GM18867 (cell line): Measurements from ENCODE around the gene CEP192.
"Not testable (repeated sequence)": the region's sequence is repeated elsewhere in the genome, so short reads cannot be mapped to it uniquely, and the experiment has no call there.

Experiments used
- ATAC-seq: cut with Tn5 transposase; IDR thresholded peaks from one replicate; pipeline ENCODE4 v1.9.1; 2021; ENCODE audit warnings: mild to moderate bottlenecking, moderate library complexity; ENCODE audit not compliant: unreplicated experiment

The CEP192 gene

DNA sequence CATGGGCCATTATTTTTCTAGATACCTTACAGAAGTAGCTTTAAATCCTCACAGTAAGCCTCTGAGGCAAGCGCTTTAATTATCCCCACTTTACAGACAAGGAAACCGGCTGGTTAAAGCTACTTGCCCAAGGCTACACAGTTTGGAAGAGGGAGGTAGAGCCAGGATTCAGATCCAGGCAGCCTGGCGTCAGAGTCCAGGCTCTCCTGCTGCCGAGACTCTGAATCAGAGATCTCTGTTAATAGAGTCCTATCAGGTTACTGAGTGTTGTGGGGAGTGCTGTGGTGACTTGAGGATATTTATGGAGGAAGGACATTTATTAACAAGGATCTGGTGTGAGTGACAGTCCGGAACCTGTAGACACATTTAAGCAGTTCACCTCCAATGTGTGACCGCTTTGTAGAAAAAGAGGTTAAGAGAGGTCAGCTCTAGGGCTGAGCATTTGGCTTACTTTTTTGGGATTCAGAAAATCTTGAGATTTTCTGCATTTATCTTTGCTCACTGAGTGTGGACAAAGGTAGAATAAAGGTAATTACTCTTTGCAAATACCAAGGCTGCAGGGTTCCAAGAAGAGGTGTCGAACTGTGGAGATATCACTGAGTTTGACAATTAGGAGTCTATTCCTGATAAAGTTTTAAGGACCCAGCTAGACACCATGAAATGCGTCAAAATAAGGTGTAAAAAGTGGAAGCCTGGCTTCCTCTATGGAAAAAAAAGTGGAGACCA lies 1.6 kb upstream of the CEP192 start:
- no peak for ATAC-seq

DNA sequence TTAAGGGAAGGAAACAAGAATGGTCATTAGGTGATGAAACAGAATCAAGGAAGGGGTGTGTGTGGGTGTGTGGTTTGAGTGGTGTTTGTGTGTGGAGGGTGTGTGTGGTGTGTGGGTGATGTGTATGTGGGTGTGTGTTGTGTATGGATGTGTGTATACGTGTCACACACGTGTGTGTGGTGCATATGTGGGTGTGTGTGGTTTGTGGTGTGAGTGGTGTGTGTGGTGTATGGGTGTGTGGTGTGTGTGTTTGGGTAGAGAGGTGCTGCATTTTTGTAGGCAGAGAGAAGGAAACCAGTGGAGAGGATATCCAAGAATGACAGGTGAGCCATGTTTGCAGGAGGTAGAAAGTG lies 1.1 kb upstream of the CEP192 start:
- no peak for ATAC-seq

DNA sequence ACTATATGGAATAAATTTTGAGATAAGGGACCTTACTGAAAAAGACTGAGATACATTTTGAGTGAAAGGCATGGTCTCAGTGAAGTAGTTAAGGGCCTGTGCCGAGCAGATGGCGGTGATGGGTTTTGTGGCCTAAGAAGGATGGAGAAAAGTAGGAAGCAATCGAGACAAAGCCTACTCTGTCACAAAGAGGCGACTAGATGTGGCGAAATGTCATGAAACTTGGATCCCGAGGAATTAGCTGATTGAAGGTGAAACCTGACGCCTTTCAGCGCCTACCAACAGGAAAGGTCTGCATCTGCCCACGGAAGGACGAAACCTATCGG lies 558 bp upstream of the CEP192 start:
- ATAC-seq, result no peak

DNA sequence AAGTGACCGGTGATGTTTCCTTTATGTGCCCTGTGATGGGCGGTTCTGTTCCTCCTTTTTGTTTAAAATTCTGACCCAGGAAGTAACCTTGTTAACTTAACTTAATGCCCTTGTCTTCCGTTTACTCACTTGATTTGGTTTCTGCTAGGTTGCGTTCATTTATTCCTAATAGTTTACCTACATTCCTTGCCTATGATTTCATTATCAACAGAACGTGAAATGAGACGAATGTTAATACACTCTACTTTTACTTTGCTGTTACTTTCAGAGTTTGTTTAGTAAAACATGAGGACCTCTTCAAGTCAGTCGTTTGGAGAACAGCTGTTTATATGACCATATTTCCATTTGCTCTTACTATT lies 638 bp downstream of the CEP192 start:
- no peak for ATAC-seq

DNA sequence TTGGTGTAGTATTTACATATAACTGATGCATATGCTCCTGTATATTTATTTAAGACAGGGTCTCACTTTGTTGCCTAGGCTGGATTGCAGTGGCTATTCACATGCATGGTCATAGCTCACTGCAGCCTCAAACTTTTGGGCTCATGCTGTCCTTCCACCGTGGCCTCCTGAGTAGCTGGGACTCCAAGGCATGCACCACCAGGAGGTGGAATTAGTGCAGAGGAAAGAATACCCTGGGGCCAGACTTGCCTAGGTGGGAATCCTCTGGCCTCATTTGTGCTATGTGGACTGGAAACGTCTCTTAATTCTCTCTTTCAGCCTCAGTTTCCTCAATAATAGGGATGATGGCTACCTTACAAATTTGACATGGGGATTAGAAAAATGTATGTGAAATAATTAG lies 2.3 kb downstream of the CEP192 start:
- no peak for ATAC-seq

DNA sequence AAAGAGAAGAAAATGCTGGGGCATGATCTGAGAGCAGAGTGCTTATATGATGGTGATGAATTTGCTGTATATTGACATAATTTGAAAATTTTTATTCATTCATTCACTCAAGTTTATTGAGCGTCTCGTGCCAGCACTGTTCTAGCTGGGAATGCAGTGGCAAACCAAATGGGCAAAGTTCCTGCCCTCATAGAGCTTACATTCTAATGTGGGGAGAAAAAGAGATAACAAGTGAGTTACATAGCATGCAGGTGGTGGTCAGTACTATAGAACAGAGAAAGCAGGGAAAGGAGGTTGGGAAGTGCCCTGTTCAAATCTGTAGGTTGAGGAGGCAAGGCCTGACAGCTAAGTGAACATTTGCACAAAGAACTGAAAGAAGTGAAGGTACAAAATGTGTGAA lies 4.3 kb downstream of the CEP192 start:
- no peak for ATAC-seq

DNA sequence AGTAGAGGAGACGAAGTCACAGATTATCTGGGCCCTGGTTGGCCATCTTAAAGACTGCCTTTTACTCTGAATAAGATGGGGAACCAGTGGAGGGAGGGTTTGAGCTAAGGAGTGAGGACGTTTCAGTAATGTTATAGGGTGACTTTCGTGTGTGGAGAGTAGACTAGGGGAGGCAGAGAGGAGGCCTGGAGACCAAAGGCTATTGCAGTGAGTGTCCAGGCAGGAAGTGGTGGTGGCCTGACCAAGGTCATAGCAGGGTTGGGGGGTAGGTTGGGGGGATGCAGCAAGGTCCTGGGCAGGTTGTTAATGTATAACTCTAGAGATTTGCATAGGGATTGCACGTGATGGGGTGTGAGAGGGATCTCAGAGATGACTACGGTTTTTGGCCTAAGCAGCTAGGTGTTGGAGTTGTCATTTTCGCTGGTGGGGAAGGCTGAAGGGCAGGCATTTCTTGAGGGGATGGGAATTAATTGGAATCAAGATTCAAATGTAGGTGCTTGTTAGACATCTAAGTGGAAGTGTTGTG lies 4.9 kb downstream of the CEP192 start:
- no peak for ATAC-seq

DNA sequence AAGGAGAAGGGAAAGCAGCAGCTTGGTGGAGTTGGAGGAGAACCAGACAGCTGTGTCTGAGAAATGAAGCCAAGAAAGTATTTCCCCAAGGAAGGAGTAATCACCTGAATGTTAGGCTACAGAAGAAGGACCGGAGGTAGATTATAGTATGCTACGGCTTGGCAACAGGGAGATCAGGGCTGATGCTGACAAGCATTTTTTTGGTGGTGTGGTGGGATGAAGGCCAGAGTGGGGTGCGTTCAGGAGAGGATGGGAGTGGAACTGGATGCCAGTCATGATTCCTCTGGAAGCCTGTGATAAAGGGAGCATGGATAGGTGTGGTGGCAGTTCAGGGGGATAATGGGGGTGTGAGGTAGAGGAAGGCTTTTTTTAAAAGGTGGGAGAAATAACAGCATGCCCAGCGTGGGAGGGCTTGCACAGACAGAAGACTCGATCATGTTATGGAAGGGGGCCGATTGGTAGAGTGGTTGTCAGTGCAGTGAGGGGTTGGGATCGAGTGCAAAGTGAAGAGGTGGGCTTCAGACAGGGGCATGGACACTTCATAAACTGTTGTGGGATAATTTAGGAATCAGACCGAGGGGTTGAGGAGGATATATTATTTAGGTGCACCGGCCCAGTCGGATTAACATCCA lies 5.6 kb downstream of the CEP192 start:
- ATAC-seq, result no peak

DNA sequence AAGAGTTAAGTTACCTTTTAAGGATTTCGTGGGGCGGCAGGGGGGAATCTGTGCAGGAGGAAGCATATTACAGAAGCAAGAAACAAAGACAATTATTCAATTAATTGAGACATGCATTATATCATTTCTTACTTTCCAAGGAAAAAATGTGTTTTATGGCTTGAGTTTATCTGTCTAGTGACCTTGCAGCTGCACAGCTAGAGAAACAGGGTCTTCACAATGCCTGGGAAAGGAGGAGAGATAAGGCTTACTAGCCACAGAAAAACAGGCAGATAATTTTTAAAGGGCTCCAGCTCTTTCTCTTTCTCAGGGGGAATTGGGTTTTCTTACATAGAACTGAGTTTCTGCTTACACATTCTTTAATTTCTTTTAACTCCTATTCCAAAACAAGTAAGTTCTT lies 6.2 kb downstream of the CEP192 start:
- ATAC-seq, result not testable (repeated sequence)

DNA sequence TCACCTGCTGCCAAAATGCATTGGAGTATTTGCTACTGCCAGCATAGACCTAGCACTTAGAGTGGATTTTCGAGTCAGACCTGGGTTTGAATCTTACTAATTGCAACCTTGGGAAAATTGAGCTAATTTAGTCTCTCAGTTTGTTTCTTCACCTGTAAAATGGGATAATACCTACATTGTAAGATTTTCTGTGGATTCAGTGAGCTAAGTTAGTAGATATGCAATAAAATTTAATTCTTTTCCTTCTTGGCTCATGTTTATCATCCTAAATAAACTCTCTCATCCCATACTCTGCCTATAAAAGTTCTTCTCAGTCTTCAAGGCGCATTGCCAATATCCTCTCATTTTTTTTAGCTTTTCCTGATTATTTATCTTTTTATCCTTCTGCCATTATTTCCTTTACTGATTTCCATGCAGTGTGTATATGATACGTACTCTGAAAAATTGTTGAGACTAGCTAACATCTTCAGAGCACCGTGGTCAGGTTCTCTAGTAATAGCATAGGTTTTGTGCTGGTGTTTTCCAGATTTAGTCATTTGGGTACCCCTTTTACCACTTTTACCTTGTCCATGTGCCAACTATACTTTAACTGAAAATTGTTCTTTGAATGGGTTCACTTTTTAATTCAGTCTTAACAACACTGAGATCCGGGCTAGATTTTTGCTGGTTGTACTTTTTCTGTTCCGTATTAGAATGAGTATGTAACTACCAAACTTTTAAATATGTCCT lies 7.3 kb downstream of the CEP192 start:
- peak; percentile 43 for ATAC-seq

DNA sequence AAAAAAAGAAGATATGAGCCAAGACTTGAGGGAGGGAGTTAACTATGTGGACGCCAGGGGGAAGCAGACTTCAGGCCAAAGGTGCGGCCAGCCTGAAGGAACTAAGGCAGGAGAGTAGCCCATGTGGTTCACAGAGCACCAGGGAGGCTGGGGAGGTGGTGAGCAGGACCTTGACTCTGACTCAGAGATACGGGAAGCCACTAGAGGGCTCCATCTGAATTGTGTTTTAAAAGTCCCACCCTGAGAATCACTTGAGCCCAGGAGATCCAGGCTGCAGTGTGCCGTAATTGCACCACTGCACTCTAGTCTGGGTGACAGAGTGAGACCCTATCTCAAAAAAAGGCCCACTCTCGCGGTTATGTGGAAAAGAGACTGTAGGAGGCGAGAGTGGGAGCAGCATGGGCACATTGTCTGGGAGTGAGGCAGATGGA lies 12.3 kb downstream of the CEP192 start:
- peak; percentile 47 for ATAC-seq

DNA sequence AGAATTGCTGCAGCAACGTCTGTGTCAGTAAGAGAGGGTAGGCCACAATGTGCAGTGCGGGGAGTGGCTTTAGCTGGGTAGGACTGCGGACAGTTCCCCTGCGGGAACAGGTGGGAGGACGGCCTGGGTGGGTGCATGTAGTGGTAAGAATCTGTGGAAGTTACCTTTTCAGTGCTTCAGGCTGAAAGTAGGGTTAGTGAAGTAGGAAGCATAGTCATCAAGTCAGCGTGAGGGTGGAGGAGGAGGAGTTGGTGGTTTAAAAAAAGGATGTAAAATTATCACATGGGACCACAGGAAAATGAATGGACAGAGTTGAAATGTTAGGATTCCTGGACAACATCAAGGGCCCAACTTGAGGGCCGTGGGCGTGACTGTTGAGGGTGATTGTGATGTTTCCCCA lies 13.2 kb downstream of the CEP192 start:
- no peak for ATAC-seq

DNA sequence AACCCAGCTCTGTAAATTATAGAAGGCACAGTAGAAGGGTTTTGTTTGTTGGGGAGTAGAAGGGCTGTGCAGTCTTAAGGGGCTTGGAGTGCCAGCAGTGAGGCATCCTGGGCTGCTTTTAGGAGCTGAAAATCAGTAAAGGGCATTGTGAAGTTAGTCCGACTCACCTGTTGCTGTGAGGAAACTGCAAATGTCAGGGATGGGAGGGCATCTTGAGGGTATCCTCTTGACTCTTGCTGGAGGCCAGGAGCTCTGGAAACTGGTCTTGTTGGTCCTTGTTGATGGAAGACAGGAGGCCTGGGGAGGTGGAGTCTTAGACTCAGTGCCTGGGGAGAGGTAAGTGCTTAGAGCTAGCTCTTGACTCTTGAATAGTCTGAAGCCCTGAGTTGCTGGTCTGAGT lies 14.1 kb downstream of the CEP192 start:
- ATAC-seq, result no peak

DNA sequence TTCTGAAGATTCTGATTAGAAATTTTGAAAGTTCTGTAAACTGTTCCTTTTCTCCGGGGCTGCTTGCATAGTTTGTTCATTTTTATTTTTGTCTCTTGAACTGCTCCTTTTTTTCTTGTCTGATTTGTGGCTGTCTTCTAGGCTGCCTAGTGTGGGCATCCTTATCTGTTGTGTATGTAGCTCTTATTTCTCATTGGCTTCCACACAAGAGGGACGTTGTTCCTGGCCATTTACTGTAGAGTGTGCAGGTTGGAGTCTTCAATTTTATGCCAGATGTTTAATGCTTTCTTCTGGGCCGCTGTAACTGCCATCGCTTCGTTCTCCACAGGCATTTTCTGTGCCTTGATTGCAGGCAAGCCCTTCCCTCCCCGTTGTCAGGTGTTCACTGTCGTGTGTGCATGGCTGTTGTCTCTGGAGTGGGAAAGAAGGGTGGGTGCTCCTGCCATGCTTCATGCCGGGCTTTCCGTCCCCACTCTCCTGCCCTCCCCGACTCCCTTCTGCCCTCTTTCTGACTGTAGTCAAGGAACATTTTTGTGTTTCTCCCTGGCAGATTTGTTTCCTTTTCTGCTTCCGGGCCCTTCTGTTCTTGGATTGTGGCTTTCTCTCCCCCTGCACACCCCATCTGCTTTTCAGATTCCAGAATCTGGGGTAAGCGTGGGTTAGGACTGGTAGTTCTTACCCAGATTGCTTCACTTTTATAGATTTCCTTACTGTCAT lies 15.5 kb downstream of the CEP192 start:
- no peak for ATAC-seq

DNA sequence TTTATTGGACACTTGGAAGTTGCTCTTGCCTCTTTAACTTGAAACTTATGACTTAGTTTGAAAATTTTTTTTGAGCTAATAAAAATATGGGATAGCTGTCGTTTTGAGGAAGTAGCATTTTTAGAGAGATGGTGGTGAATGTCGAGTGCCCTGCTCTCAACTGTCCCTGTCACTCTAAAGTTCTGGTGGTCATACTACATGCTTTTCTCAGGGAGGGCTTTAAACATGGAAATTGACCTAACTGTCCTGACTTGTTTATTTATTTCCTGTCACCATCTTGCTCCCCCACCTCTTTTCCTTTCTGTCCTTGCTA lies 16.0 kb downstream of the CEP192 start:
- no peak for ATAC-seq

DNA sequence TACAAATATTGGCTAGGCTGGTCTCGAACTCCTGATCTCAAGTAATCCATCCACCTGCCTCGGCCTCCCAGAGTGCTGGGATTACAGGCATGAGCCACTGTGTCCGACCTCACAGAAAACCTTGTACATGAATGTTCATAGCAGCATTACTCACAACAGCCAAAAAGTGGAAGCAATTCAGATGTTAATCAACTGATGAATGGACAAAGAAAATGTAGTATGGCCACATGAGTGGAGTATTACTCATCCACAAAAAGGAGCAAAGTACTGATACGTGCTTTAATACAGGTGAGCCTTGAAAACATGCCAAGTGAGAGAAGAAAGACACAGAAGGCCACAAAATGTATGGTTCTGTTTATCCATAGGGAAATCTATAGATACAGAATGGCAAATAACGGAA lies 20.6 kb downstream of the CEP192 start:
- ATAC-seq, result no peak

DNA sequence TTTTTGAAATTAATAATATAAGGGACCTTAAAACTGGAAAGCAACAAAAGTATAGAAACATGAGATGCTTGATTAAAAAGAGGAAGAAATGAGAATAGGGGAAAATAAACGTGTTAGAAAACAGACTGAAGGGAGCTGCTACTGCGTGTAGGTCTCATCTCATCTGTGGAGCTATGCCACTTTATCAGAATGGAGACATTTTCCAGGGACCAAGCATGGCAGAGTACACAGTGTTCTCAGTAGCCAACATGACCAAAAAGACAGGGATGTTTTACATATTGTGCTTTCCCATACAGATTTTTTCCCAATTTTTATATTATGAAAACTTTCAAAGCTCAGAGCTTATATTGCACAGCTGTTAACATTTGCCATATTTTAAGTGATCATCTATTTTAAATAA lies 23.1 kb downstream of the CEP192 start:
- no peak for ATAC-seq

DNA sequence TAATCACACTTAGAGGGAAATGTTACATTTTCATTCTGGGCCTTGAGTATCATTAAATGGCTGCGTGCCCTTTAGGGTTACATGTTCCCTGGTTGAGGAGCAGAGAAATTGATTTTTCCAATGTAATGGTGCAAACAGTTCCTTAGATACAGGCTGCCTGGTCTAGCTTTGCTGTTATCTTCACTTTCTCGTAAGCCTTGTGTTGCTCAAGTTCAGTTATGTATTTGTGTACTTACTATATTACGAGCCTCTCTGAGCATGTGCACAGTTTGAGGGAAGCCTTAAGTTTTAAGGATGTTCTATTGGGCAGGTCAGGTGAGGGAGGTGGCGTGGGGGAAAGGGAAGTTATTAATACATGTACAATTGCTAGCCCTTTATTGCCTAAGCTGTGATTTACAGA lies 23.7 kb downstream of the CEP192 start:
- ATAC-seq, result no peak

DNA sequence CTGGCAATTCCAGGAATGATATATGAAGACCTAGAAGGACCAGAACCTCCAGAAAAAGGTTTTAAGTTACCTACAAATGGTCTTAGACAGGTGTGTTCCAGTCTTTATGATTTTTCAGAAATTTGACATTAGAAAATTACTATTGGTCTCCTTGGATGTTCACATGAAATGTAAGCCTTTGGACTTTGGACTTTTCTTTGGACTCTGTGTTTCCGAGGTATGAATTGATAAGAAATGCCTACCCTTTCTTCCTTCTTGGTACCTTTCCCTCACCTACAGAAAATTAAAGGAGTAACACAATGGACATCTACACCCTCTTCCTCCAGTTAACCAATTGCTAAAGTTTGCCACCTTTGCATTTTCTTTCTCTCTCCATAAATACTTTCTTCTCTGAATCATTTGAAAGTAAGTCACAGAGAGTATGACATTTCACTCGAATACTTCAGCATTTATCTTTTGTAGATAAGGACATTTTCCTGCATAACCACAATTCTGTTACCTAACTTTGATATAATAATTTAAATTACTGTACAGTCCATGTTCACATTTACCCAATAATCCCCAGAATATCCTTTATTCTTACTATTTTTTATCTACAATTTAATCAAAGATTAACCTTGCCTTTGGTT lies 26.2 kb downstream of the CEP192 start:
- ATAC-seq, result no peak

DNA sequence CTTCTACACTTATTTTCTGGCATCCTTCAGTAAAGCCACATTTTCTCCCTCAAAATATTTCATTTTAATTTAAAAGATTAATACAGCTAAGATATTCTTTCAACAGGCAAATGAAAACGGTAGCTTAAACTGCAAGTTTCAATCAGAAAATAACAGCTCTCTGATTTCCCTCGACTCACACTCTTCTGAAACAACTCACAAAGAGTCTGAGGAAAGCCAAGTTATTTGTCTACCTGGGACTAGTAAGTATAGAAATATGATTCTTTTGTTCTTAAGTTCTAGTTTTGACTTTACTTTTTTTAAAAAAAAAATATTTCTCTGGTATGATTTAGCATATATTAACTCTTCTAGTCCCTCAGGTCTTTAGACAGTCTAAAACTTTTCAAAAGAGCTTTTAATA lies 27.2 kb downstream of the CEP192 start:
- no peak for ATAC-seq

DNA sequence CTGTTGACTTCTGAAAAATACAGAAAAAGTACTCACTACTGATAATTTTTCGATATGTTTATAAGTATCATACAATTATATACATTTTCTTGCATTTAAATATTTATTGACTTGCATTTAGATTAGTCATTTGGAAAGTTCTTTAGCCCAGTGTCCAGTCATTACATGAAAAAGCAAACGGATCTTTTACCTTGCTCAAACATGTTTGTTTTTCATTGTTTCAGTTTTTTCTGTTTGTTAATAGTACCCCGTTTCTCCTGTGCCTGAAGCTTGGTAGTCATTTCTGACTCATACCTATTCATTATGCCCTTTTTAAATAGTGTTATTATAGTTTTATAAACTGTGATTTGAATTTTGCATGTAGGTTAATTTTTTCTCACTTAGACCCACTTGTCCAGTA lies 28.1 kb downstream of the CEP192 start:
- peak; percentile 61 for ATAC-seq
